MG63 (cell line): ENCODE results near the gene PDCD1LG2. TPM values are rescaled to one million over a fixed set of nuclear protein-coding genes. Genes with fewer than 3 reads are reported as not detected.
"Not testable (repeated sequence)": the region's sequence is repeated elsewhere in the genome, so short reads cannot be mapped to it uniquely, and the experiment has no call there.

Experiments
- DNase-seq: peaks from one replicate; pipeline ENCODE4 v3.0.0-alpha.2; 2020
- H3K27me3 ChIP-seq: fragments of 250-450 bp; sonication (Bioruptor Pico); 2 replicates; pipeline ENCODE4 v1.5.1; 2020; ENCODE audit warnings: mild to moderate bottlenecking, moderate library complexity
- H3K36me3 ChIP-seq: fragments of 250-450 bp; sonication (Bioruptor Pico); 2 replicates; pipeline ENCODE4 v1.5.1; 2020; ENCODE audit warnings: mild to moderate bottlenecking, moderate library complexity
- H3K4me3 ChIP-seq: fragments of 250-450 bp; sonication (Bioruptor Pico); 2 replicates; pipeline ENCODE4 v1.5.1; 2020; ENCODE audit warnings: mild to moderate bottlenecking, moderate library complexity
- H3K9me3 ChIP-seq: fragments of 250-450 bp; sonication (Bioruptor Pico); 2 replicates; pipeline ENCODE4 v1.5.1; 2020; ENCODE audit warnings: mild to moderate bottlenecking, moderate library complexity
- total RNA-seq: library from RNA; depleted of rRNA; stranded (reverse); fragments of >200 nt; shearing (Covaris generic); gene quantifications from 2 replicates; pipeline ENCODE4 v1.2.3, GENCODE V29; 2014; ENCODE audit warnings: low replicate concordance; rRNA removed

PDCD1LG2 gene
- total RNA-seq: 0.82 and 1.1 TPM in 2 replicates

DNA sequence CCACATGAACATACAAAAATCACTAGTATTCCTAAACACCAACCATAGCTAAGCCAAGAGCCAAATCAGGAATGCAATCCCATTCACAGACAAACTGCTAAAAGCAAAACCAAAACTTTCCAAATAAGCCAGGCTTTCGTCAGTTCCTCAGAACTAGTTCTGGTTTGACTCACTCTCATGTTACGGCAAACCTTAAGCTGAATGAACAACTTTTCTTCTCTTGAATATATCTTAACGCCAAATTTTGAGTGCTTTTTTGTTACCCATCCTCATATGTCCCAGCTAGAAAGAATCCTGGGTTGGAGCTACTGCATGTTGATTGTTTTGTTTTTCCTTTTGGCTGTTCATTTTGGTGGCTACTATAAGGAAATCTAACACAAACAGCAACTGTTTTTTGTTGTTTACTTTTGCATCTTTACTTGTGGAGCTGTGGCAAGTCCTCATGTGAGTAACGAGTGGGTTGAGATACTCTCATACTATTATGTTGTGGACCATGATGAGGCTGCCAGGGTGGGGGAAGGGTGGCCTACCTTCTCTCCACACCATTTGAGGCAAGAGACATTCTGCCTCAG is at the start of gene PDCD1LG2:
TSS of gene PDCD1LG2 (plus strand) at position 172 of the 572 bp plus-strand sequence. CDS start 12,016 bp downstream, outside the sequence.
- peak within 1 kb of the TSS; percentile 35 for H3K4me3 ChIP-seq
- H3K9me3 ChIP-seq: no peaks in the 10 kb centered on the region
- no peaks in the 10 kb centered on the region for H3K27me3 ChIP-seq
- no peaks in the 10 kb centered on the region for H3K36me3 ChIP-seq
- DNase-seq: peak; percentile 27

DNA sequence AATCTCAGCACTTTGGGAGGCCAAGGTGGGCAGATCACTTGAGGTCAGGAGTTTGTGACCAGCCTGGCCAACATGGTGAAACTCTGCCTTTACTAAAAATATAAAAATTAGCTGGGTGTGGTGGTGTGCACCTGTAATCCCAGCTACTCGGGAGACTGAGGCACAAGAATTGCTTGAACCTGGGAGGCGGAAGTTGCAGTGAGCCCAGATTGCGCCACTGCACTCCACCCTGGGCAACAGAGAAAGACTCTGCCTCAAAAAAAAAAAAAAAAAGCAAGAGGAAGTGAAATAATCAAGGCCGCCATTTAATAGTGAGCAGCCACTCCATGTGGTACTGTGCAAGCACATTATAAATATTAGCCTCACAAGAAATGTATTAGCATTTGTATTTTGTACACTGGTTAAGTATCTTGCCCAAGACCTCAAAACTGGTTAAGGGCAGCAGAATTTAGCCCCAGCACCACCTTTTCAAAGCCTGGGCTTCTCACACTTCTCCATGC is 45.5 kb upstream of the PDCD1LG2 start:
- H3K27me3 ChIP-seq, H3K36me3 ChIP-seq, H3K9me3 ChIP-seq, H3K4me3 ChIP-seq, DNase-seq: not testable (repeated sequence)

- no peaks in the 10 kb centered on the region for H3K9me3 ChIP-seq
- no peak overlapping the region for H3K4me3 ChIP-seq
- no peaks in the 10 kb centered on the region for H3K36me3 ChIP-seq
- no peak for DNase-seq
- no peaks in the 10 kb centered on the region for H3K27me3 ChIP-seq
Measured at GRCh38 chr9:5466005-5466404, 44.3 kb upstream of the PDCD1LG2 start.

GRCh38 chr9:5466766-5467165 is 43.6 kb upstream of the PDCD1LG2 start:
- no peak overlapping the region for H3K4me3 ChIP-seq
- DNase-seq: no peak
- no peaks in the 10 kb centered on the region for H3K27me3 ChIP-seq
- H3K9me3 ChIP-seq: no peaks in the 10 kb centered on the region
- H3K36me3 ChIP-seq: no peaks in the 10 kb centered on the region

- no peaks in the 10 kb centered on the region for H3K27me3 ChIP-seq
- H3K36me3 ChIP-seq: no peaks in the 10 kb centered on the region
- DNase-seq: no peak
- H3K9me3 ChIP-seq: no peaks in the 10 kb centered on the region
- H3K4me3 ChIP-seq: no peak overlapping the region
Measured at GRCh38 chr9:5468850-5469249, 41.5 kb upstream of the PDCD1LG2 start.

DNA sequence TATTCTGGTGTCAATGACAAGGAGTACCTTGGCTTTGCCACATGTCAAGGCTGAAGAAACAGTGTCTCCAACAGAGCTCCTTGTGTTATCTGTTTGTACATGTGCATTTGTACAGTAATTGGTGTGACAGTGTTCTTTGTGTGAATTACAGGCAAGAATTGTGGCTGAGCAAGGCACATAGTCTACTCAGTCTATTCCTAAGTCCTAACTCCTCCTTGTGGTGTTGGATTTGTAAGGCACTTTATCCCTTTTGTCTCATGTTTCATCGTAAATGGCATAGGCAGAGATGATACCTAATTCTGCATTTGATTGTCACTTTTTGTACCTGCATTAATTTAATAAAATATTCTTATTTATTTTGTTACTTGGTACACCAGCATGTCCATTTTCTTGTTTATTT is 40.2 kb upstream of the PDCD1LG2 start:
- Histone ChIP-seq H3K9me3 (no peaks in the 10 kb centered on the region), H3K4me3 (no peak overlapping the region), H3K36me3 (no peaks in the 10 kb centered on the region), H3K27me3 (no peaks in the 10 kb centered on the region)
- DNase-seq: no peak

DNA sequence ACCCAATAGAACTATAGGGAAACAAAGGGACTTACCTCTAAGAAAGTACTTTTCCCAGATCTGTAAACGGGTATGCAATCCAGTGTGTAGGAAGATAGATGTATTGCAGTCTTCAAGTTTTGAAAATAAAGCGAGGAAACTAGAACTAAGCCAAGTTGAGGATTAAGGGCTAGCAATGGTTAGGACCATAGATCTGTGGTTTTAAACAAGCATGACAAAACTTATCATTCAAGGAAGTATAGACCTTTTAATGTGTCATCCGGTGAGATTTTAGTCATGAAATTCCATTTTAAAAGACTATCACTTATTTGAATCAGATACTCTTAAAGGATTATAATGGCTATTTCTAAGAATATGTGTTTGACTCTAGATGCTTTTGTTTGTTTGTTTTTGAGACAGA is 39.5 kb upstream of the PDCD1LG2 start:
- no peaks in the 10 kb centered on the region for H3K27me3 ChIP-seq
- no peak overlapping the region for H3K4me3 ChIP-seq
- DNase-seq: no peak
- no peaks in the 10 kb centered on the region for H3K36me3 ChIP-seq
- H3K9me3 ChIP-seq: no peaks in the 10 kb centered on the region

DNA sequence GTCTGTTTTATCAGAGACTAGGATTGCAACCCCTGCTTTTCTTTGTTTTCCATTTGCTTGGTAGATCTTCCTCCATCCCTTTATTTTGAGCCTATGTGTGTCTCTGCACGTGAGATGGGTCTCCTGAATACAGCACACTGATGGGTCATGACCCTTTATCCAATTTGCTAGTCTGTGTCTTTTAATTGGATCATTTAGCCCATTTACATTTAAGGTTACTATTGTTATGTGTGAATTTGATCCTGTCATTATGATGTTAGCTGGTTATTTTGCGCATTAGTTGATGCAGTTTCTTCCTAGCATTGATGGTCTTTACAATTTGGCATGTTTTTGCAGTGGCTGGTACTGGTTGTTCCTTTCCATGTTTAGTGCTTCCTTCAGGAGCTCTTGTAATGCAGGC is 34.7 kb upstream of the PDCD1LG2 start:
- not testable (repeated sequence) for DNase-seq, H3K4me3 ChIP-seq, H3K9me3 ChIP-seq, H3K36me3 ChIP-seq, H3K27me3 ChIP-seq

GRCh38 chr9:5478206-5478605 is 32.1 kb upstream of the PDCD1LG2 start:
- Histone ChIP-seq H3K36me3 (no peaks in the 10 kb centered on the region), H3K27me3 (no peaks in the 10 kb centered on the region), H3K4me3 (no peak overlapping the region), H3K9me3 (no peaks in the 10 kb centered on the region)
- DNase-seq: no peak

DNA sequence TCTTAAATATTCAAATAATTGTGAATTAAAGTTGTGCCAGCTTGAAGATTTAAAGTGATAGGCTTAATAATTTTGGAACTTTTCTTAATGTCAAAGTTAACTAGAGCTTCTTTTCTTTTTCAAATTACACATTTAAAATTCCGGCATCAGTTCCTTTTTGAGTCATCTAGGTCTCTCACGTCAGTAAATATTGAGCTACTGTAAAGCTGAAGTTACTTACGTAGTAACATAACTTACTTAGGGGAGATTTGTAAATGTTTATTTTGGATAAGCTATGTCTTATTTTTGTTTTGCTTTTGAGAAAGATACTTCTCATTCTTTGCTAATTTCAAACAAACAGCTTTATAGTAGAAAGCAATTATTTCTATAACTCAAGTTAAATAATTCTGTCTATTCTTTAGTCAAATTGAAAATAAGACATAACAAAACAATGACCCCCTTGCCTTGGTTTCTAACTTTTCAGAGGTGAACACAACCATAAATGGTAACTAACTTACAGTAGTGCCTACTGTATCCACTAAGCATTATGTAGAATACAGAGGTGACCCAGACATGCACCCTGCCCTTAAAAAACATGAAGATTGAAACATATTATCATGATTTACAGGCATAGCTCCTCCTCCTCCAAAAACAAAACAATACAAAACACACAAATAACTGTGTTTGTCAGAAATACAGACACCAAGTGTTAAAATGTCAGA is 30.2 kb upstream of the PDCD1LG2 start:
- Histone ChIP-seq H3K36me3 (no peaks in the 10 kb centered on the region), H3K4me3 (no peak overlapping the region), H3K27me3 (no peaks in the 10 kb centered on the region), H3K9me3 (no peaks in the 10 kb centered on the region)
- no peak for DNase-seq

DNA sequence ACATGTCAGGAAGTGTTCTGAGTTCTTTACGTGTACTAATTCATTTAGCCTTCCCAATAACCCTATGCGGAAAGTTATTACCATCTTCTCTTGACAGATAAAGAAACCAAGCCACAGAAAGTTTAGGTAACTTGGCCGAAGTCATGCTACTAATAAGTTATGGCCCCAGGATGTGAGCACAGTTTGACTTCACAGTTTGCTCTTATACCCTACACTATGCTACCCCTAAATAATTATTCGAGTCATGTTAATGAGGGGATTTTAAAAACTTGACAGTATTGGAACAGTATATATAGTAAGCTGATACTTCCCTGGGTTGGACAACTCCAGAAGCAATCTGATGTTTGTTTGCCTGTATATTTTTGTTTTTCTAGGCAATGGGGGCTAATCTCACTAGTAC is 29.4 kb upstream of the PDCD1LG2 start:
- H3K27me3 ChIP-seq: no peaks in the 10 kb centered on the region
- no peak for DNase-seq

DNA sequence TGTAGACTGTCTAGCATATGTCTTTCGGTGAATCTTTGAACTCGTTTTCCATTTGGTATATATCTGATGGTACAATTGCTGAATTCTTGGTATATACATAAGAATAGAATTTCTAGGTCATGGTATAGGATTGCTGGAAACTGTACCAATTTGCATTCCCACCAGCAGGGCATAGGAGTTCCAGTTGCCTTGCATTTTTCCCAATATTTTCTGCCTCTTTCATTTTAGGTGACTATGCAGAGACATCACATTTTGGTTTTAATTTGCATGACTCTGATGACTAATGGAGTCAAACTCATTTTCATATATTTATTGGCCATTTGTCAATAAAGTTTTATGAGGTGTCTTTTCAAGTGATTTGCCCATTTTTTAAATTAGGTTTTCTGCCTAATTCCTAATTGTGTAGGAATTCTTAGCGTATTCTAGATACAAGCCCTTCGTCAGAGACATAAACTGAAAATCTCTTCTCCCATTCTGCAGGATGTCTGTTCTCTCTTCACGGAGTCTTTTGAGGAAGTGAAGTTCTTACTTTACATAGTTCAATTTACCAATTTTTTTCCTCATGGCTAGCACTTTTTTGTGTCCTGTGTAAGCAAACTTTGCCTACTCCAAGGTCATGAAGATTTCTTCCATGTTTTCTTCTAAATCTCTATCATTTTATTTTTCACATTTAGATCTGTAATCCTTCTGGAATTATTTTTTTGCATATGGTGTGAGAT is 28.9 kb upstream of the PDCD1LG2 start:
- no peak for DNase-seq
- Histone ChIP-seq H3K4me3 (no peak overlapping the region), H3K27me3 (no peaks in the 10 kb centered on the region), H3K36me3 (no peaks in the 10 kb centered on the region), H3K9me3 (no peaks in the 10 kb centered on the region)

More for the DNA sequence above, 29.4 kb upstream of the PDCD1LG2 start:
- no peak overlapping the region for H3K4me3 ChIP-seq
- no peaks in the 10 kb centered on the region for H3K9me3 ChIP-seq
- H3K36me3 ChIP-seq: no peaks in the 10 kb centered on the region

DNA sequence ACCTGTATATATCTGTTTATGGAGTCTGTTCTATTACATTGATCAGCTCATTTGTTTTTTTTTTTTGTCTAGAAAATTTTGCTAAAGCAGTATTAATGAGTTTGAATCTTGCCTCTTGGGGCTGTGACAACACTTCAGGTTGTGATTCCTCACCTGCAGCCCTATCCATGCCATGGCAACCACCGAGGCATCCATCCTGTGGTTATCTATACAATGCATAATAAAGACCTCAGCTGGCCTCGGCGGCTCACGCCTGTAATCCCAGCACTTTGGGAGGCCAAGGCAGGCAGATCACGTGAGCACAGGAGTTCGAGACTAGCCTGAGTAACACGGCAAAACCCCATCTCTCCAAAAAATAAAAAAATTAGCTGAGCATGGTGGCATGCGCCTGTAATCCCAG is 28.1 kb upstream of the PDCD1LG2 start:
- no peaks in the 10 kb centered on the region for H3K27me3 ChIP-seq
- no peak for DNase-seq

DNA sequence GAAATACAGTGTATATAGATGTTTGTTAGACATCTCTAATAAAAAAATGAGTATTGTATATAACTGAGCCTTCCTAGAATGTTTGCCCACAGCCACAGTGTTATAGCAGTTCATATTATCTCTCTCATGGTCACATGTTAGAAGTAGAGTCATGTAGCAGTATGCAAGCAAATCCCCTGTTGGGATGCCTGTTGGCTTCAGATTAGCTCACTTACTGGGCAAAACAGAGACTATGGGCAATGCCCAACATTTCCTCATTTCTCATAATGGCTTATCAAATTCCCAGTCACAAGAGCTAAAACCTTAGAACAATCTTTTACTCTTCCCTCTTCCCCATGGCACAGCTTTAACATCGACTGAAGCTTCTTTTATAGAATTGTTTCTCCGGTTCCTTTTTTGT is 27.0 kb upstream of the PDCD1LG2 start:
- no peak for DNase-seq
- no peak overlapping the region for H3K4me3 ChIP-seq
- no peaks in the 10 kb centered on the region for H3K36me3 ChIP-seq
- H3K9me3 ChIP-seq: no peaks in the 10 kb centered on the region
- no peaks in the 10 kb centered on the region for H3K27me3 ChIP-seq

More for the DNA sequence above, 28.1 kb upstream of the PDCD1LG2 start:
- Histone ChIP-seq H3K4me3 (no peak overlapping the region), H3K36me3 (no peaks in the 10 kb centered on the region), H3K9me3 (no peaks in the 10 kb centered on the region)

- DNase-seq: no peak
- no peak overlapping the region for H3K4me3 ChIP-seq
- no peaks in the 10 kb centered on the region for H3K9me3 ChIP-seq
- no peaks in the 10 kb centered on the region for H3K27me3 ChIP-seq
- H3K36me3 ChIP-seq: no peaks in the 10 kb centered on the region
Measured at GRCh38 chr9:5485378-5486085, 24.8 kb upstream of the PDCD1LG2 start.

- DNase-seq: no peak
- H3K9me3 ChIP-seq: no peaks in the 10 kb centered on the region
- no peak overlapping the region for H3K4me3 ChIP-seq
- H3K27me3 ChIP-seq: no peaks in the 10 kb centered on the region
- H3K36me3 ChIP-seq: no peaks in the 10 kb centered on the region
Measured at GRCh38 chr9:5486988-5487387, 23.3 kb upstream of the PDCD1LG2 start.
